Trophoblast cell (in vitro differentiated cells and primary cell): Measurements from ENCODE around the gene SCAANT1.

Source experiments
- DNase-seq, 2 donors: peaks; one replicate each; pipeline ENCODE4 v3.0.0-alpha.2; 2016
- H2AFZ ChIP-seq: 2 replicates; pipeline ENCODE4 v1.6.1; 2013; ENCODE audit warnings: low read length, moderate library complexity, mild to moderate bottlenecking; ENCODE audit not compliant: insufficient read depth, poor library complexity
- H2AK5ac ChIP-seq: 2 replicates; pipeline ENCODE4 v1.6.1; 2013; ENCODE audit warnings: mild to moderate bottlenecking, low read length
- H2BK120ac ChIP-seq: 2 replicates; pipeline ENCODE4 v1.6.1; 2013; ENCODE audit warnings: low read length, mild to moderate bottlenecking, moderate library complexity; ENCODE audit not compliant: insufficient read depth, poor library complexity
- H2BK12ac ChIP-seq: 2 replicates; pipeline ENCODE4 v1.6.1; 2013; ENCODE audit warnings: mild to moderate bottlenecking, low read length, moderate library complexity
- H2BK5ac ChIP-seq: 2 replicates; pipeline ENCODE4 v1.6.1; 2013; ENCODE audit warnings: low read length, low read depth, moderate library complexity, mild to moderate bottlenecking; ENCODE audit not compliant: poor library complexity
- H3K14ac ChIP-seq: 2 replicates; pipeline ENCODE4 v1.6.1; 2013; ENCODE audit warnings: mild to moderate bottlenecking, low read length
- H3K18ac ChIP-seq: 2 replicates; pipeline ENCODE4 v1.6.1; 2013; ENCODE audit warnings: mild to moderate bottlenecking, low read length
- H3K23ac ChIP-seq: 2 replicates; pipeline ENCODE4 v1.6.1; 2013; ENCODE audit warnings: low read length
- H3K27ac ChIP-seq: 2 replicates; pipeline ENCODE4 v1.5.1; 2013; ENCODE audit warnings: low read depth, mild to moderate bottlenecking, inconsistent platforms, low read length, moderate library complexity
- H3K27me3 ChIP-seq: 2 replicates; pipeline ENCODE4 v1.6.1; 2013; ENCODE audit warnings: inconsistent platforms, mild to moderate bottlenecking, low read length, moderate library complexity; ENCODE audit not compliant: insufficient read depth
- H3K36me3 ChIP-seq, 2 experiments: 1 replicate in 1 of 2; 2 replicates in 1 of 2; pipeline ENCODE4 v1.6.1; 2013; ENCODE audit warnings: low read length in 2 of 2, mild to moderate bottlenecking in 2 of 2, moderate library complexity in 1 of 2; ENCODE audit not compliant: insufficient read depth in 2 of 2, control insufficient read depth in 1 of 2
- H3K4ac ChIP-seq: 2 replicates; pipeline ENCODE4 v1.6.1; 2013; ENCODE audit warnings: low read depth, mild to moderate bottlenecking, low read length, moderate library complexity
- H3K4me1 ChIP-seq, 2 experiments: 1 replicate in 1 of 2; 2 replicates in 1 of 2; pipeline ENCODE4 v1.6.1; 2013; ENCODE audit warnings: low read length in 2 of 2, mild to moderate bottlenecking in 2 of 2, moderate library complexity in 1 of 2; ENCODE audit not compliant: insufficient read depth in 2 of 2, control insufficient read depth in 1 of 2
- H3K4me2 ChIP-seq: 2 replicates; pipeline ENCODE4 v1.6.1; 2013; ENCODE audit warnings: inconsistent platforms, mild to moderate bottlenecking, low read length, moderate library complexity
- H3K4me3 ChIP-seq: 2 replicates; pipeline ENCODE4 v1.5.1; 2013; ENCODE audit warnings: mild to moderate bottlenecking, low read depth, low read length, inconsistent platforms
- H3K79me1 ChIP-seq: one replicate; pipeline ENCODE4 v1.6.1; 2013; ENCODE audit warnings: low read length
- H3K79me2 ChIP-seq: 2 replicates; pipeline ENCODE4 v1.6.1; 2013; ENCODE audit warnings: low read length, mild to moderate bottlenecking; ENCODE audit not compliant: control insufficient read depth, insufficient read depth, poor library complexity
- H3K9ac ChIP-seq: 2 replicates; pipeline ENCODE4 v1.6.1; 2013; ENCODE audit warnings: mild to moderate bottlenecking, low read length
- H3K9me3 ChIP-seq: 2 replicates; pipeline ENCODE4 v1.6.1; 2013; ENCODE audit warnings: low read depth, mild to moderate bottlenecking, control low read depth, inconsistent platforms, low read length; ENCODE audit not compliant: insufficient read depth
- H4K12ac ChIP-seq: 2 replicates; pipeline ENCODE4 v1.6.1; 2013; ENCODE audit warnings: low read depth, mild to moderate bottlenecking, low read length, moderate library complexity
- H4K8ac ChIP-seq: 2 replicates; pipeline ENCODE4 v1.6.1; 2013; ENCODE audit warnings: low read depth, mild to moderate bottlenecking, low read length, moderate library complexity
- H4K91ac ChIP-seq: one replicate; pipeline ENCODE4 v1.6.1; 2013; ENCODE audit warnings: low read depth, mild to moderate bottlenecking, low read length, moderate library complexity
- WGBS: extraction: QIAGEN DNeasy Blood & Tissue Kit; methylation state at CpG from one replicate; pipeline ENCODE4 v1.1.7; 2013; ENCODE audit warnings: missing lambda C conversion rate; ENCODE audit not compliant: insufficient read length, insufficient coverage; ENCODE audit errors: extremely low coverage; 5-methylcytosine and 5-hydroxymethylcytosine counted together

Gene SCAANT1

GRCh38 chr3:63876260-63876659, 35.9 kb downstream of the SCAANT1 start:
- Histone ChIP-seq H3K9ac (no peak overlapping the region), H3K9me3 (no peaks in the 10 kb centered on the region), H3K23ac (no peak overlapping the region), H4K91ac (no peak overlapping the region), H2AK5ac (no peak overlapping the region), H2AFZ (no peak overlapping the region), H2BK120ac (no peak overlapping the region), H3K79me1 (no peaks in the 10 kb centered on the region), H4K8ac (no peak overlapping the region), H3K27ac (no peak overlapping the region), H3K4me1 (peaks cover 2 to 4% of the 10 kb centered on the region in 2 experiments), H3K36me3 (no peaks in the 10 kb centered on the region), H3K18ac (no peak overlapping the region), H2BK5ac (no peak overlapping the region), H3K14ac (no peak overlapping the region), H2BK12ac (no peak overlapping the region), H3K4me3 (no peak overlapping the region), H3K4ac (no peak overlapping the region), H3K79me2 (peaks cover 4% of the 10 kb centered on the region), H3K4me2 (no peak overlapping the region), H4K12ac (no peak overlapping the region), H3K27me3 (no peaks in the 10 kb centered on the region)
- WGBS = no CpG with 5 or more reads among the region's 3 CpGs
- DNase-seq = no peak

DNA sequence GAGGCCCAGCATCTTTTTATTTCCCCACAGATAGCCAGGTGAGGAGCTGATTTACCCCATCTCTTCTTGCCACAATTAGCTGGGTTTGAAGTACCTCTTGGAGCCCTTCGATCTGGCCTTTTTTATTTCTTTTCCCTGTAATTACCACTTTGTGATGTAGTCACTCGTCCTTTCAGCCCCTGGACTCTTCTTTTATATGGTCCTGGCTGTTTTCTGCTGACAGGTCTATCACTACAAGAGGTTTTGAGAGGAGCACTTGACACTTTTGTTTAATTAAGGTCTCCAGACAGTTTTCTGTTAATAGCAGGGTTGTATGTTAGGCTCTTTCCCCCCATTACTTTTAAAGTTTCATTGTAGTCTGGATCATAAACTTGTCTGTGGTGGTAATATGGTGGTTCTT, 36.7 kb downstream of the SCAANT1 start:
- H3K9me3 ChIP-seq = no peaks in the 10 kb centered on the region
- no peak overlapping the region for H4K12ac ChIP-seq
- no peak overlapping the region for H3K4me3 ChIP-seq
- H3K79me2 ChIP-seq = peaks cover 4% of the 10 kb centered on the region
- H3K27ac ChIP-seq = no peak overlapping the region
- no peaks in the 10 kb centered on the region for H3K36me3 ChIP-seq
- no peak overlapping the region for H2AK5ac ChIP-seq
- H3K27me3 ChIP-seq = no peaks in the 10 kb centered on the region
- no peaks in the 10 kb centered on the region for H3K79me1 ChIP-seq
- no peak overlapping the region for H2BK12ac ChIP-seq
- WGBS = no CpG with 5 or more reads among the region's 2 CpGs
- H3K23ac ChIP-seq = no peak overlapping the region
- no peak overlapping the region for H2AFZ ChIP-seq
- peaks cover 2 to 4% of the 10 kb centered on the region in 2 experiments for H3K4me1 ChIP-seq
- H4K91ac ChIP-seq = no peak overlapping the region
- H4K8ac ChIP-seq = no peak overlapping the region
- no peak overlapping the region for H3K18ac ChIP-seq
- peak overlapping the region; percentile 13 for H3K4ac ChIP-seq
- no peak overlapping the region for H3K9ac ChIP-seq
- no peak overlapping the region for H3K14ac ChIP-seq
- no peak overlapping the region for H2BK120ac ChIP-seq
- no peak overlapping the region for H2BK5ac ChIP-seq
- H3K4me2 ChIP-seq = no peak overlapping the region
- DNase-seq = no peak

DNA sequence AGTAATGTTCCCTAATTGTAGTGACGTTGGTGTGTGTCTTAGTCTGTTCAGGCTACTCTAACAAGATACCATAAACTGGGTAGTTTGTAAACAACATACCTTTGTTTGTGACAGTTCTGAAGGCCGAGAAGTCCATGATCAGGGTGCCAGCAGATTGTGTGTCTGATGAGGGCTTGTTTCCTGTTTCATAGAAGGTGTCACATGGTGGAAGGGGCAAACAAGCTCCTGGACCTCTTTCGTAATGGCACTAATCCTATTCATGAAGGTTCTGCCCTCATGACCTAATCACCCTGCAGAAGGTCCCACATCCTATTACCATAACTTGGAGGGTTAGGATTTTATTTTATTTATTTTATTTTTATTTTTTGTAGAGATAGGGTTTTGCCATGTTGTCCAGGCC, 37.4 kb downstream of the SCAANT1 start:
- no peak overlapping the region for H3K4me2 ChIP-seq
- no peak overlapping the region for H2BK12ac ChIP-seq
- peaks cover 4% of the 10 kb centered on the region for H3K79me2 ChIP-seq
- no peak overlapping the region for H4K8ac ChIP-seq
- H2BK5ac ChIP-seq = no peak overlapping the region
- H3K27me3 ChIP-seq = no peaks in the 10 kb centered on the region
- H4K91ac ChIP-seq = no peak overlapping the region
- no peak overlapping the region for H2AFZ ChIP-seq
- no peak overlapping the region for H3K4ac ChIP-seq
- H4K12ac ChIP-seq = no peak overlapping the region
- no peaks in the 10 kb centered on the region for H3K36me3 ChIP-seq
- H3K18ac ChIP-seq = no peak overlapping the region
- H3K27ac ChIP-seq = no peak overlapping the region
- no peak overlapping the region for H3K23ac ChIP-seq
- peaks cover 2 to 4% of the 10 kb centered on the region in 2 experiments for H3K4me1 ChIP-seq
- no peaks in the 10 kb centered on the region for H3K79me1 ChIP-seq
- no peak overlapping the region for H3K4me3 ChIP-seq
- DNase-seq = peak; percentile 96 to 99
- no peak overlapping the region for H3K14ac ChIP-seq
- WGBS = no CpG with 5 or more reads among the region's 3 CpGs
- H3K9ac ChIP-seq = no peak overlapping the region
- H2BK120ac ChIP-seq = no peak overlapping the region
- H3K9me3 ChIP-seq = no peaks in the 10 kb centered on the region
- no peak overlapping the region for H2AK5ac ChIP-seq

DNA sequence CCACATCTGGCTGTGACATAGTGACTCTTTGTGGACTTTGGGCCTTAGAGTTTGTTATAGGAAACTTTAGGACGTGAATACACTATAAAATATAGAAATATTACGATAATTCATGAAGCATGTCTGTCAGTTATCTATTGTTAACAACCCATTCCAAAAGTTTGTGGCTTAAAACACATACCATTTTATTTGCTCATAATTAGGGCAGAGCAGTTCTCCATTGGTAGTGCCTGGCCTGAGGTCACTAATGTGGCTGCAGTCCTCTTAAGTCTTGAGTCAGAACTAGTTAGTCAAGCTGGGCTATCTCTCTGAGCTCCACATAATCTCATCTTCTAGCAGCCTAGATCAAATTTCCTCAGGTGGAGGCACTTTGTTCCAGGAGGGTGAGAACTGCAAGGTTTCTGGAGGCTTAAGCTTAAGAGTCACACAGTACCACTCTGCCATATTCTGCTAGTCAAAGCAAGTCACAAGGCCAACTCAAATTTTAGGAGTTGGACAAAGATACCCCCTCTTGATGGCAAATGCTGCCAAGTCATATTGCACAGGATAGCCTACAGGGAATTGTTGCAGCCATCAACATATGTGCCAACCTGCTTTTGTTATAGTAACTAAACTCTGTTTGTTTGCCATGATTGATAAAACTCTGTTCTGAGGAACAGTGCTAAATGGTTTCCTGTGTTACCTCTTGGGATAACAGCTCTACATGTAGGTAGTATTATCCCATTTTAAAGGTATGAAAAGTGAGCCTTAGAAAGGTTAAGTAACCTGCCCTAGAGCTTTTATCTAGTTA, 39.9 kb downstream of the SCAANT1 start:
- Histone ChIP-seq H2AFZ (no peak overlapping the region), H3K18ac (no peak overlapping the region), H3K4me1 (peaks cover 2 to 4% of the 10 kb centered on the region in 2 experiments), H3K9me3 (no peaks in the 10 kb centered on the region), H3K79me2 (peaks cover 4% of the 10 kb centered on the region), H2BK5ac (no peak overlapping the region), H3K23ac (no peak overlapping the region), H3K4me2 (no peak overlapping the region), H4K91ac (no peak overlapping the region), H3K27ac (peak overlapping the region; percentile 44), H4K12ac (no peak overlapping the region), H2AK5ac (no peak overlapping the region), H3K4me3 (no peak overlapping the region), H3K14ac (no peak overlapping the region), H2BK120ac (no peak overlapping the region), H2BK12ac (peak overlapping the region; percentile 4), H3K36me3 (no peaks in the 10 kb centered on the region), H3K9ac (no peak overlapping the region), H3K27me3 (no peaks in the 10 kb centered on the region), H3K4ac (peak overlapping the region; percentile 41), H4K8ac (no peak overlapping the region), H3K79me1 (no peaks in the 10 kb centered on the region)
- peak; percentile 69 to 88 for DNase-seq
- WGBS = no CpG with 5 or more reads among the region's 2 CpGs
